ENCODE measurements around the gene REG1B. TPM values are rescaled to one million over a fixed set of nuclear protein-coding genes. Genes with fewer than 3 reads are reported as not detected.
"Not testable (repeated sequence)": the region's sequence is repeated elsewhere in the genome, so short reads cannot be mapped to it uniquely, and the experiment has no call there.

Gene REG1B
- total RNA-seq, 1 donor = not detected

DNA sequence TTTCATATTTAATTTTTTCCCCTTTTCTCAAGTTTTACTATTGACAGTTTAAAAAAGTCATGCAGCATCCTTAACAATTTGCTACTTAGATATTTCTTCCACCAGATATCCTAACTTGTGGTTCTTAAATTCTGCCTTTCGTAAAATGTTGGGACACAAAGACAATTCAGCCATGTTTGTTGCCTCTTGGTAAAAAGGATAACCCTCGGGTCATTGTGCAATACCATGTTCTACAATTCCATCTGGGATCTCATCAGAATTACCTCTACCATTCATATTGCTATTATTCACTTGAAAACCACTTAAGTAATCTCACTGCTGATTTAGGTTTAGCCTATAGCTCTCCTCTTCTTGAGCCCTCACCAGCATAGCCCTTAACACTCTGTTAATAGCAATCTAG lies 13.2 kb upstream of the REG1B start:
- Histone ChIP-seq H3K9me3 (ENCODE audit: low read depth, low read length) (peaks cover 7% of the 10 kb centered on the region), H3K4me1 (ENCODE audit: insufficient read depth, low read length) (no peaks in the 10 kb centered on the region), H3K4me3 (ENCODE audit: low read length) (no peak overlapping the region), H3K27me3 (ENCODE audit: insufficient read depth, low read length) (no peaks in the 10 kb centered on the region)

- H3K4me3 ChIP-seq (ENCODE audit: low read length) = no peak overlapping the region
- peaks cover 7% of the 10 kb centered on the region for H3K9me3 ChIP-seq (ENCODE audit: low read depth, low read length)
- no peaks in the 10 kb centered on the region for H3K27me3 ChIP-seq (ENCODE audit: insufficient read depth, low read length)
- no peaks in the 10 kb centered on the region for H3K4me1 ChIP-seq (ENCODE audit: insufficient read depth, low read length)
These were observed 12.5 kb upstream of the REG1B start for GRCh38 chr2:79100285-79100684.

DNA sequence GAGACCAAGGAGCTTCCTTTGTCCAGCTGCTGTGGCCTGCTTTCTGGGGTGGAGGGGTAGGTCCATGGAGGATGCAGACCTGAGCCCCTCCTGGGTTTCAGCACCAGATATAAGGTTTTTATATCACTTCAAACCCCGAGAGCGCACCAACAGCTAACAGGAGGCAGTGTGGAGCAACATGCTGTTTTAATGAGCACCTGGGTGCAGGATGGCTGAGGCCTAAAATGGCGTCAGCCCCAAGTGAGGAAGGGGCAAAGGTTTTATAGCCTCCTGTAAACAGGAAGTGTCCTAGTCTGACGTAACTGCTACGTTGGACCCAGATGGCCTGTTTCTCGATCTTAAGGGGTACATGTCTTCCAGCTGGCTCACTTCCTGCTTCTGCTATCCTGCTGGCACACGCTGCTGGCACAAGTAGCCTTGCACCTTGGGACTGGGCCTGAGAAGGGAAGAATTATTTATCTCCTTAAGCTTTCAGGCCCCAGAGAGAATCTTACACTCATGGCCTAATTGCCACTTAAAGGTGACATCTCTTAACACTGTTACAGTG lies 11.4 kb upstream of the REG1B start:
- H3K4me1 ChIP-seq (ENCODE audit: insufficient read depth, low read length) = no peaks in the 10 kb centered on the region
- no peak overlapping the region for H3K4me3 ChIP-seq (ENCODE audit: low read length)
- H3K9me3 ChIP-seq (ENCODE audit: low read depth, low read length) = peaks cover 7% of the 10 kb centered on the region
- H3K27me3 ChIP-seq (ENCODE audit: insufficient read depth, low read length) = no peaks in the 10 kb centered on the region

GRCh38 chr2:79097843-79098242 lies 10.1 kb upstream of the REG1B start:
- Histone ChIP-seq H3K4me1 (ENCODE audit: insufficient read depth, low read length) (no peaks in the 10 kb centered on the region), H3K9me3 (ENCODE audit: low read depth, low read length) (peaks cover 7% of the 10 kb centered on the region), H3K4me3 (ENCODE audit: low read length) (no peak overlapping the region), H3K27me3 (ENCODE audit: insufficient read depth, low read length) (no peaks in the 10 kb centered on the region)

DNA sequence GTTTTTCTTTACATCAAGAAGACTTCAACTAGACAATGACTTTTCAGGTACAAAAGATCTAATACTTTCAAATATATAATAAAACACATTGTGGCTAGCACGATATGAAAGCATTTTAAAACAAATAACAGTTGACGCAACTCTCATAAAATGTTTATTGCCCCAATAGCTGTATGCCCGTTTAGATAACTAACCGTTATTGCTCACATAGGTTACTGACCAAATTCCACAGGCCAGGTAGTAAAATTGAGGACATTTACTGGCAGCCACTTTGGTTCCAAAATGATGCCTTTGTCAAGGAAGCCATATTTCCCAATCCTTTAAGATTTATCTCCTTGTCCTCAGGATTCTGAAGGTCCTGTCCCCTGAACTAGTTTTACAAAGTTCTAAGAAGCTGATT lies 2.9 kb upstream of the REG1B start:
- H3K27me3 ChIP-seq (ENCODE audit: insufficient read depth, low read length) = no peaks in the 10 kb centered on the region
- H3K4me1 ChIP-seq (ENCODE audit: insufficient read depth, low read length) = no peaks in the 10 kb centered on the region
- H3K9me3 ChIP-seq (ENCODE audit: low read depth, low read length) = no peaks in the 10 kb centered on the region
- H3K4me3 ChIP-seq (ENCODE audit: low read length) = no peak overlapping the region

- no peaks in the 10 kb centered on the region for H3K4me1 ChIP-seq (ENCODE audit: insufficient read depth, low read length)
- no peaks in the 10 kb centered on the region for H3K9me3 ChIP-seq (ENCODE audit: low read depth, low read length)
- no peak overlapping the region for H3K4me3 ChIP-seq (ENCODE audit: low read length)
These were observed 1.5 kb downstream of the REG1B start for GRCh38 chr2:79086255-79086654.

DNA sequence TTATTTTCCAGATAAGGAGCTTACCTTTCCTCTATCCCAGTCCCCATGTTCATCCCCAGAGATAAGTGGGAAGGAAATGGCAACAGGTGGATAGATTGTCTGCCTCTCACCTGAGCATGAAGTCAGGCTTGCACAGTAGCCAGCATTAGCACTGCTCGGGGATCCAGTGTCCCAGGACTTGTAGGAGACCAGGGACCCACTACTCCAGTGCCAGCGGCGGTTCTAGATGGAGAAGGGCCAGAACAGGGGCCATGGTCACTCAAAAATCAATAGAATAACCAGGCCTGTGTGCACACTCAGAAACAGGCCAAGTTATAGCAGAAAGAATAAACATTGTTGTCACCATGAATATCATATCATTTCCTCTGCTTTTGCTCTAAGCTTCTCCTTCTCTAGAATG lies 2.4 kb downstream of the REG1B start:
- H3K27me3 ChIP-seq (ENCODE audit: insufficient read depth, low read length) = no peaks in the 10 kb centered on the region
- no peaks in the 10 kb centered on the region for H3K4me1 ChIP-seq (ENCODE audit: insufficient read depth, low read length)
- H3K4me3 ChIP-seq (ENCODE audit: low read length) = no peak overlapping the region
- H3K9me3 ChIP-seq (ENCODE audit: low read depth, low read length) = no peaks in the 10 kb centered on the region

More at GRCh38 chr2:79086255-79086654, 1.5 kb downstream of the REG1B start:
- no peaks in the 10 kb centered on the region for H3K27me3 ChIP-seq (ENCODE audit: insufficient read depth, low read length)

GRCh38 chr2:79084495-79085135 lies 3.2 kb downstream of the REG1B start:
- Histone ChIP-seq H3K9me3 (ENCODE audit: low read depth, low read length) (no peaks in the 10 kb centered on the region), H3K4me1 (ENCODE audit: insufficient read depth, low read length) (no peaks in the 10 kb centered on the region), H3K27me3 (ENCODE audit: insufficient read depth, low read length) (no peaks in the 10 kb centered on the region), H3K4me3 (ENCODE audit: low read length) (no peak overlapping the region)

- Histone ChIP-seq H3K9me3 (ENCODE audit: low read depth, low read length) (no peaks in the 10 kb centered on the region), H3K27me3 (ENCODE audit: insufficient read depth, low read length) (no peaks in the 10 kb centered on the region), H3K4me1 (ENCODE audit: insufficient read depth, low read length) (no peaks in the 10 kb centered on the region), H3K4me3 (ENCODE audit: low read length) (no peak overlapping the region)
These were observed 4.1 kb downstream of the REG1B start for GRCh38 chr2:79083597-79084251.

DNA sequence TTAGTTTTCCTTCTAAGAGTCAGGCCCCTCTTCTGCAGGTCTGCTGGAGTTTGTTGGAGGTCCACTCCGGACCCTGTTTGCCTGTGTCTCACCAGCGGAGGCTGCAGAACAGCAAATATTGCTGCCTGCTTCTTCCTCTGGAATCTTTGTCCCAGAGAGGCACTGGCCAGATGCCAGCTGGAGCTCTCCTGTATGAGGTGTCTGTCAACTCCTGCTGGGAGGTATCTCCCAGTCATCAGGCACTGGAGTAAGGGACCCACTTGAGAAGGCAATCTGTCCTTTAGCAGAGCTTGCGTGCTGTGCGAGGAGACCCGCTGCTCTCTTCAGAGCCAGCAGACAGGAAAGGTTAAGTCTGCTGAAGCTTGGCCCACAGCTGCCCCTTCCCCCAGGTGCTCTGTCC lies 4.8 kb downstream of the REG1B start:
- no peaks in the 10 kb centered on the region for H3K4me1 ChIP-seq (ENCODE audit: insufficient read depth, low read length)
- H3K27me3 ChIP-seq (ENCODE audit: insufficient read depth, low read length) = no peaks in the 10 kb centered on the region
- H3K9me3 ChIP-seq (ENCODE audit: low read depth, low read length) = no peaks in the 10 kb centered on the region
- no peak overlapping the region for H3K4me3 ChIP-seq (ENCODE audit: low read length)

DNA sequence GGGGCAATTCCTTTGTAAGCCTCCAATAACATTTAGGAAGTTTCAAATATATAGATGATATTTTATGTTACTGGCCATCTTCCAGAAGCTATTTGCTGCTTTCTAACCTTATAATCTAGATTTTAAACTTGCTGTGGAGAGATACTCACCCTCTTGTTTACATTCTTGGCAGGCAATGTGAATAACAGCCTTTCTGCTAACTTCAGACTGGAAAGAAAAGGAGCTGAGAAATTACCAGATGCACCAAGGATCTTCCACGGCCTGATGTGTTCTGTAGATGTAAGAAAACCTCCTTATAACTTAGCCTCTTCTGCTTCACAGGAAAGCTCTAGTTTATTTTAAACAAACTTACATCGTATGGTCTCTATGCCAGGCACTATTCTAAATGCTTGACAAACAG lies 16.7 kb downstream of the REG1B start:
- H3K4me1 ChIP-seq (ENCODE audit: insufficient read depth, low read length) = no peaks in the 10 kb centered on the region
- H3K27me3 ChIP-seq (ENCODE audit: insufficient read depth, low read length) = no peaks in the 10 kb centered on the region
- H3K4me3 ChIP-seq (ENCODE audit: low read length) = no peak overlapping the region
- no peaks in the 10 kb centered on the region for H3K9me3 ChIP-seq (ENCODE audit: low read depth, low read length)

GRCh38 chr2:79065201-79065600 lies 22.6 kb downstream of the REG1B start:
- no peaks in the 10 kb centered on the region for H3K9me3 ChIP-seq (ENCODE audit: low read depth, low read length)
- H3K4me3 ChIP-seq (ENCODE audit: low read length) = no peak overlapping the region
- H3K27me3 ChIP-seq (ENCODE audit: insufficient read depth, low read length) = no peaks in the 10 kb centered on the region
- no peaks in the 10 kb centered on the region for H3K4me1 ChIP-seq (ENCODE audit: insufficient read depth, low read length)

DNA sequence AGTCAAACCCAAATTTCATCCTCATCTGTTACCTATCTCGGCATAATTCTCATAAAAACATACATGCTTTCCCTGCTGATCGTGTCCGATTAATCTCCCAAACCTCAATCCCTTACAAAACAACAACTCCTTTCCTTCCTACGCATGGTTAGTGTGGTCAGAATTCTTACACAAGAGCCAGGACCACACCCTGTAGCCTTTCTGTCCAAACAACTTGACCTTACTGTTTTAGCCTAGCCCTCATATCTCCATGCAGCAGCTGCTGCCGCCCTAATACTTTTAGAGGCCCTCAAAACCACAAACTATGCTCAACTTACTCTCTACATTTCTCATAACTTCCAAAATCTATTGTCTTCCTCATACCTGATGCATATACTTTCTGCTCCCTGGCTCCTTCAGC lies 33.0 kb downstream of the REG1B start:
- not testable (repeated sequence) for H3K27me3 ChIP-seq (ENCODE audit: insufficient read depth, low read length); H3K9me3 ChIP-seq (ENCODE audit: low read depth, low read length); H3K4me1 ChIP-seq (ENCODE audit: insufficient read depth, low read length); H3K4me3 ChIP-seq (ENCODE audit: low read length)

DNA sequence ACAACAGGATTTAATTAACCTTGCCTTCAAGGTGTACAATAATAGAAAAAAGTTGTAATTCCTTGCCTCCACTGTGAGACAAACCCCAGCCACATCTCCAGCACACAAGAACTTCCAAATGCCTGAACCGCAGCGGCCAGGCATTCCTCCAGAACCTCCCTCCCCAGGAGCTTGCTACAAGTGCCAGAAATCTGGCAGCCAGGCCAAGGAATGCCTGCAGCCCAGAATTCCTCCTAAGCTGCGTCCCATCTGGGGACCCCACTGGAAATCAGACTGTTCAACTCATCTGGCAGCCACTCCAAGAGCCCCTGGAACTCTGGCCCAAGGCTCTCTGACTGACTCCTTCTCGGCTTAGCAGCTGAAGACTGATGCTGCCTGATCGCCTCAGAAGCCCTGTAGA lies 34.3 kb downstream of the REG1B start:
- not testable (repeated sequence) for H3K4me1 ChIP-seq (ENCODE audit: insufficient read depth, low read length); H3K27me3 ChIP-seq (ENCODE audit: insufficient read depth, low read length); H3K9me3 ChIP-seq (ENCODE audit: low read depth, low read length); H3K4me3 ChIP-seq (ENCODE audit: low read length)

GRCh38 chr2:79041032-79041448 lies 46.8 kb downstream of the REG1B start:
- H3K27me3 ChIP-seq (ENCODE audit: insufficient read depth, low read length) = no peaks in the 10 kb centered on the region

DNA sequence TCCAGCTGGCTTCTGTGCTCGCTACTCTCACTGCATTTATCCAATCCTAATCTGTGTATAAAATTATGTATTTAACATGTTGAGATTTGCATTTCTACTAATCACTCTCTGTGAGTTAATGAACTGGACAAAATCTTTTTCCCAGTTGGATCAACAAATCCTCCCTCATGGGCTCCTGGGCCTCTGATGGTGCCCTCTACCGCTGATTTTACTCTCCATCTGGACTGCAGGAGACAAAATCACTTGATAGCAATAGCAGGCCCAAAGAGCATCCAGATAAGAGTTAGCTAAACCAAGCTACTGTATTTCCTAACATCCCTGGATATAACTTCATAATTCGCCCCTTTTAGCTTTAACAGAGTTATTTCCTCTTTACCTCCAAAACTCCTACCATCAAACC lies 47.8 kb downstream of the REG1B start:
- Histone ChIP-seq H3K4me3 (ENCODE audit: low read length) (no peak overlapping the region), H3K27me3 (ENCODE audit: insufficient read depth, low read length) (no peaks in the 10 kb centered on the region), H3K9me3 (ENCODE audit: low read depth, low read length) (no peaks in the 10 kb centered on the region), H3K4me1 (ENCODE audit: insufficient read depth, low read length) (no peaks in the 10 kb centered on the region)

More at GRCh38 chr2:79041032-79041448, 46.8 kb downstream of the REG1B start:
- H3K4me1 ChIP-seq (ENCODE audit: insufficient read depth, low read length) = no peaks in the 10 kb centered on the region
- no peak overlapping the region for H3K4me3 ChIP-seq (ENCODE audit: low read length)
- H3K9me3 ChIP-seq (ENCODE audit: low read depth, low read length) = no peaks in the 10 kb centered on the region
